Rectal smooth muscle tissue (tissue), 1 donor: ENCODE results near the gene AHRR.
"Not testable (repeated sequence)": the region's sequence is repeated elsewhere in the genome, so short reads cannot be mapped to it uniquely, and the experiment has no call there.

Experiments used
- H3K27ac ChIP-seq: one replicate; pipeline ENCODE4 v1.7.0; 2013; ENCODE audit warnings: low read depth, low read length, inconsistent platforms
- H3K27me3 ChIP-seq: one replicate; pipeline ENCODE4 v1.7.0; 2013; ENCODE audit warnings: low read length; ENCODE audit not compliant: control insufficient read depth, insufficient read depth
- H3K36me3 ChIP-seq: one replicate; pipeline ENCODE4 v1.7.0; 2013; ENCODE audit warnings: low read length; ENCODE audit not compliant: control insufficient read depth, insufficient read depth
- H3K4me1 ChIP-seq: one replicate; pipeline ENCODE4 v1.7.0; 2013; ENCODE audit warnings: low read length; ENCODE audit not compliant: control insufficient read depth, insufficient read depth
- H3K4me3 ChIP-seq: one replicate; pipeline ENCODE4 v1.7.0; 2013; ENCODE audit warnings: low read length
- H3K9ac ChIP-seq: one replicate; pipeline ENCODE4 v1.7.0; 2013; ENCODE audit warnings: low read length

Gene AHRR

GRCh38 chr5:376799-377325, 55.3 kb downstream of the AHRR start:
- Histone ChIP-seq H3K4me3 (no peak overlapping the region), H3K27ac (no peak overlapping the region), H3K4me1 (no peaks in the 10 kb centered on the region), H3K9ac (no peak overlapping the region), H3K27me3 (peaks cover 5% of the 10 kb centered on the region), H3K36me3 (no peaks in the 10 kb centered on the region)

- peaks cover 5% of the 10 kb centered on the region for H3K27me3 ChIP-seq
- H3K27ac ChIP-seq, result no peak overlapping the region
- no peaks in the 10 kb centered on the region for H3K4me1 ChIP-seq
- no peak overlapping the region for H3K9ac ChIP-seq
- no peak overlapping the region for H3K4me3 ChIP-seq
- H3K36me3 ChIP-seq, result no peaks in the 10 kb centered on the region
Measured at GRCh38 chr5:377326-377981, 55.9 kb downstream of the AHRR start.

GRCh38 chr5:378301-378891, 56.9 kb downstream of the AHRR start:
- H3K36me3 ChIP-seq, result no peaks in the 10 kb centered on the region
- H3K4me1 ChIP-seq, result no peaks in the 10 kb centered on the region
- no peak overlapping the region for H3K9ac ChIP-seq
- H3K27me3 ChIP-seq, result peaks cover 5% of the 10 kb centered on the region
- H3K27ac ChIP-seq, result no peak overlapping the region
- no peak overlapping the region for H3K4me3 ChIP-seq

- Histone ChIP-seq H3K9ac (no peak overlapping the region), H3K4me1 (no peaks in the 10 kb centered on the region), H3K27ac (no peak overlapping the region), H3K4me3 (no peak overlapping the region), H3K27me3 (peaks cover 5% of the 10 kb centered on the region), H3K36me3 (no peaks in the 10 kb centered on the region)
Measured at GRCh38 chr5:378976-379742, 57.6 kb downstream of the AHRR start.

GRCh38 chr5:380701-381309, 59.3 kb downstream of the AHRR start:
- no peaks in the 10 kb centered on the region for H3K4me1 ChIP-seq
- H3K9ac ChIP-seq, result no peak overlapping the region
- H3K36me3 ChIP-seq, result no peaks in the 10 kb centered on the region
- H3K27ac ChIP-seq, result no peak overlapping the region
- no peaks in the 10 kb centered on the region for H3K27me3 ChIP-seq
- no peak overlapping the region for H3K4me3 ChIP-seq

- Histone ChIP-seq H3K36me3 (no peaks in the 10 kb centered on the region), H3K4me1 (no peaks in the 10 kb centered on the region), H3K27ac (no peak overlapping the region), H3K27me3 (no peaks in the 10 kb centered on the region), H3K4me3 (no peak overlapping the region), H3K9ac (no peak overlapping the region)
Measured at GRCh38 chr5:383066-383465, 61.6 kb downstream of the AHRR start.

GRCh38 chr5:383621-384020, 62.1 kb downstream of the AHRR start:
- Histone ChIP-seq H3K27me3 (no peaks in the 10 kb centered on the region), H3K9ac (no peak overlapping the region), H3K27ac (no peak overlapping the region), H3K4me3 (no peak overlapping the region), H3K4me1 (no peaks in the 10 kb centered on the region), H3K36me3 (no peaks in the 10 kb centered on the region)

- not testable (repeated sequence) for H3K36me3 ChIP-seq, H3K27ac ChIP-seq, H3K4me1 ChIP-seq, H3K4me3 ChIP-seq, H3K9ac ChIP-seq, H3K27me3 ChIP-seq
Measured at GRCh38 chr5:384576-384975, 63.1 kb downstream of the AHRR start.

GRCh38 chr5:385321-385720, 63.8 kb downstream of the AHRR start:
- no peak overlapping the region for H3K4me3 ChIP-seq
- H3K4me1 ChIP-seq, result no peaks in the 10 kb centered on the region
- no peaks in the 10 kb centered on the region for H3K36me3 ChIP-seq
- no peak overlapping the region for H3K27ac ChIP-seq
- no peak overlapping the region for H3K9ac ChIP-seq
- no peaks in the 10 kb centered on the region for H3K27me3 ChIP-seq

- Histone ChIP-seq H3K9ac (no peak overlapping the region), H3K27me3 (no peaks in the 10 kb centered on the region), H3K4me1 (no peaks in the 10 kb centered on the region), H3K4me3 (no peak overlapping the region), H3K36me3 (no peaks in the 10 kb centered on the region), H3K27ac (no peak overlapping the region)
Measured at GRCh38 chr5:386432-387341, 65.2 kb downstream of the AHRR start.

GRCh38 chr5:387491-388265, 66.2 kb downstream of the AHRR start:
- no peak overlapping the region for H3K9ac ChIP-seq
- H3K36me3 ChIP-seq, result no peaks in the 10 kb centered on the region
- H3K27ac ChIP-seq, result no peak overlapping the region
- no peaks in the 10 kb centered on the region for H3K27me3 ChIP-seq
- no peak overlapping the region for H3K4me3 ChIP-seq
- no peaks in the 10 kb centered on the region for H3K4me1 ChIP-seq
